Mucosa of descending colon (tissue), 3 donors: ENCODE results near the gene CHST8. TPM values are rescaled to one million over a fixed set of nuclear protein-coding genes. Genes with fewer than 3 reads are reported as not detected.

Experiments
- ATAC-seq: fragments of 200-7000 bp; cut with Tn5 transposase; one replicate; pipeline ENCODE4 v1.9.1; 2020; ENCODE audit warnings: mild to moderate bottlenecking, moderate library complexity
- DNase-seq, 3 donors: peaks; one replicate each; pipeline ENCODE4 v3.0.0-alpha.2; 2020
- H3K36me3 ChIP-seq: fragments of 200-600 bp; one replicate; pipeline ENCODE4 v1.8.0; 2021; ENCODE audit warnings: low read depth, mild to moderate bottlenecking
- H3K4me1 ChIP-seq: fragments of 200-600 bp; one replicate; pipeline ENCODE4 v1.8.0; 2021; ENCODE audit warnings: low read depth, mild to moderate bottlenecking
- H3K4me3 ChIP-seq: fragments of 200-600 bp; one replicate; pipeline ENCODE4 v1.8.0; 2021; ENCODE audit warnings: mild to moderate bottlenecking
- H3K9me3 ChIP-seq: fragments of 200-600 bp; one replicate; pipeline ENCODE4 v1.8.0; 2021; ENCODE audit warnings: mild to moderate bottlenecking
- CTCF ChIP-seq: fragments of 200-600 bp; IDR thresholded peaks from one replicate; pipeline ENCODE4 v1.8.0; 2022; ENCODE audit warnings: antibody characterized with exemption, mild to moderate bottlenecking
- intact Hi-C, 2 donors: fragments of 100-400 bp; cut with DNase I in 1 of 2; cut with micrococcal nuclease in 1 of 2; formaldehyde crosslinking; loops; one replicate each; pipeline versions ENCODE4 v1.11.0 to v1.11.1; 2022; cut with DNase I, micrococcal nuclease
- total RNA-seq, 3 donors: library from RNA; stranded (reverse); fragmentation: NEBNext Ultra II Directional in 2 of 3; extraction: Animal tissue kit (Norgen Biotek cat#: 25700) in 2 of 3; gene quantifications; one replicate each; pipeline versions ENCODE4 v1.2.1 to v1.2.4, GENCODE V29; 2021 to 2023
- donor health status: DM: no; HTN: no; CAD: no; lungs with moderate emphysema.
- donor health status: DM: no; HTN: no; CAD: no.
- donor health status: DM: no; HTN: yes; CAD: no.

The CHST8 gene
- total RNA-seq, 3 donors from 2014 or later = 0.31 TPM; not detected in 2

- H3K9me3 ChIP-seq = no peaks in the 10 kb centered on the region
- H3K4me3 ChIP-seq = no peak overlapping the region
- no peaks in the 10 kb centered on the region for H3K4me1 ChIP-seq
- no peak for ATAC-seq
- TF ChIP-seq CTCF = no peak
- intact Hi-C loops = no loop called here
- DNase-seq = no peak
- no peaks in the 10 kb centered on the region for H3K36me3 ChIP-seq
These were observed 147.5 kb downstream of the CHST8 start for GRCh38 chr19:33769208-33769607.

- intact Hi-C loops = loop anchor here (5.0 to 10.0 kb wide), 3 partner anchors 225 to 353 kb away; no protein-coding TSS in a partner anchor
These were observed 148.4 kb downstream of the CHST8 start for GRCh38 chr19:33770107-33770506.

GRCh38 chr19:33771384-33772101, 149.8 kb downstream of the CHST8 start:
- Histone ChIP-seq H3K4me3 (no peak overlapping the region), H3K9me3 (no peaks in the 10 kb centered on the region), H3K36me3 (no peaks in the 10 kb centered on the region), H3K4me1 (no peaks in the 10 kb centered on the region)
- DNase-seq (peak in 2 of 3 donors; percentile 82), ATAC-seq (peak; percentile 76)
- intact Hi-C loops = loop anchor here (5.0 to 10.0 kb wide), 3 partner anchors 223 to 354 kb away; no protein-coding TSS in a partner anchor
- peak; percentile 63 for TF ChIP-seq CTCF

More at GRCh38 chr19:33770107-33770506, 148.4 kb downstream of the CHST8 start:
- Histone ChIP-seq H3K9me3 (no peaks in the 10 kb centered on the region), H3K4me1 (no peaks in the 10 kb centered on the region), H3K4me3 (no peak overlapping the region), H3K36me3 (no peaks in the 10 kb centered on the region)
- DNase-seq (no peak), ATAC-seq (no peak)
- TF ChIP-seq CTCF = no peak

- intact Hi-C loops = loop anchor here (5.0 to 10.0 kb wide), 3 partner anchors 223 to 355 kb away; no protein-coding TSS in a partner anchor
- Histone ChIP-seq H3K4me1 (no peaks in the 10 kb centered on the region), H3K9me3 (no peaks in the 10 kb centered on the region), H3K36me3 (no peaks in the 10 kb centered on the region), H3K4me3 (no peak overlapping the region)
- ATAC-seq = no peak
- TF ChIP-seq CTCF = no peak
- DNase-seq = no peak
These were observed 150.5 kb downstream of the CHST8 start for GRCh38 chr19:33772102-33772857.

- Histone ChIP-seq H3K36me3 (no peaks in the 10 kb centered on the region), H3K9me3 (no peaks in the 10 kb centered on the region), H3K4me3 (no peak overlapping the region), H3K4me1 (no peaks in the 10 kb centered on the region)
- intact Hi-C loops = loop anchor here (5.0 to 10.0 kb wide), 3 partner anchors 222 to 356 kb away; no protein-coding TSS in a partner anchor
- TF ChIP-seq CTCF = no peak
- ATAC-seq (no peak), DNase-seq (no peak)
These were observed 151.1 kb downstream of the CHST8 start for GRCh38 chr19:33772858-33773180.
